CD4-positive, alpha-beta T cell (primary cell): Measurements from ENCODE around the gene KCNH2. TPM values are rescaled to one million over a fixed set of nuclear protein-coding genes. Genes with fewer than 3 reads are reported as not detected.

ENCODE experiments used
- ATAC-seq: fragments of 200-7000 bp; cut with Tn5 transposase; one replicate; pipeline ENCODE4 v1.10.0; 2022; ENCODE audit warnings: mild to moderate bottlenecking; ENCODE audit not compliant: poor library complexity
- CTCF ChIA-PET: fragments of 350-600 bp; sonication (Branson Sonifier 250); formaldehyde crosslinking; loops from one replicate; lab custom pipeline; 2021; ENCODE audit warnings: antibody characterized with exemption, inconsistent platforms; lab: Charles Lee
- POLR2A ChIA-PET: fragments of 350-600 bp; sonication (Branson Sonifier 250); formaldehyde crosslinking; loops from one replicate; lab custom pipeline; 2021; ENCODE audit warnings: antibody characterized with exemption, inconsistent platforms; lab: Charles Lee
- DNase-seq, 14 experiments: peaks; one replicate each; pipeline ENCODE4 v3.0.0-alpha.2; 2013 to 2020; ENCODE audit warnings: mixed read lengths in 2 of 14
- H3K27ac ChIP-seq, 2 donors: one replicate each; pipeline versions ENCODE4 v1.5.1 to v1.7.0; 2013; ENCODE audit warnings: low read length in 2 of 2, low read depth in 1 of 2, mild to moderate bottlenecking in 1 of 2
- H3K27me3 ChIP-seq, 2 experiments: 1 replicate in 1 of 2; 2 replicates in 1 of 2; pipeline versions ENCODE4 v1.6.1 to v1.7.0; 2013; ENCODE audit warnings: low read length in 2 of 2, control low read depth in 1 of 2, mild to moderate bottlenecking in 1 of 2, moderate library complexity in 1 of 2; ENCODE audit not compliant: insufficient read depth in 2 of 2, control insufficient read depth in 1 of 2
- H3K36me3 ChIP-seq: one replicate; pipeline ENCODE4 v1.6.1; 2013; ENCODE audit warnings: low read length, control low read depth; ENCODE audit not compliant: insufficient read depth
- H3K4me1 ChIP-seq: one replicate; pipeline ENCODE4 v1.6.1; 2013; ENCODE audit warnings: low read length, control low read depth; ENCODE audit not compliant: insufficient read depth
- H3K4me3 ChIP-seq: one replicate; pipeline ENCODE4 v1.5.1; 2013; ENCODE audit warnings: mild to moderate bottlenecking, low read length, moderate library complexity
- H3K9me3 ChIP-seq, 2 experiments: 1 replicate in 1 of 2; 2 replicates in 1 of 2; pipeline versions ENCODE4 v1.6.1 to v1.7.0; 2013; ENCODE audit warnings: low read length in 2 of 2, mild to moderate bottlenecking in 2 of 2, control low read depth in 1 of 2, moderate library complexity in 1 of 2; ENCODE audit not compliant: control insufficient read depth in 1 of 2, insufficient read depth in 1 of 2
- H3K27ac Mint-ChIP-seq: one replicate; pipeline ENCODE4 v1.8.0; 2020; ENCODE audit warnings: mixed read lengths
- H3K27me3 Mint-ChIP-seq: one replicate; pipeline ENCODE4 v1.8.0; 2021; ENCODE audit warnings: mixed read lengths
- H3K36me3 Mint-ChIP-seq: one replicate; pipeline ENCODE4 v1.8.0; 2021; ENCODE audit warnings: low read depth, mixed read lengths
- H3K4me1 Mint-ChIP-seq: one replicate; pipeline ENCODE4 v1.8.0; 2021; ENCODE audit warnings: low read depth, mixed read lengths
- H3K4me3 Mint-ChIP-seq: one replicate; pipeline ENCODE4 v1.8.0; 2020; ENCODE audit warnings: mild to moderate bottlenecking, mixed read lengths
- H3K9me3 Mint-ChIP-seq: one replicate; pipeline ENCODE4 v1.8.0; 2020; ENCODE audit warnings: mixed read lengths
- intact Hi-C, 2 experiments: fragments of 100-400 bp; cut with DNase I in 1 of 2; cut with micrococcal nuclease in 1 of 2; formaldehyde crosslinking; loops; one replicate each; pipeline versions ENCODE4 v1.15.1 to v1.9.0; 2023 to 2025; cut with DNase I, micrococcal nuclease
- total RNA-seq, 174 experiments: library from RNA in 2 of 174; stranded (reverse) in 2 of 174; gene quantifications; one replicate each; pipeline ENCODE4 v1.2.3 and lab custom pipeline; 2021 to 2026
- TF ChIP-seq, protein P1 (sequence below): fragments of 200-600 bp; IDR thresholded peaks from one replicate; pipeline ENCODE4 v1.8.0; 2022; ENCODE audit warnings: antibody characterized with exemption, mild to moderate bottlenecking

KCNH2 gene
- total RNA-seq, 2 experiments from 2014 or later: 1.9 to 2.3 TPM

DNA sequence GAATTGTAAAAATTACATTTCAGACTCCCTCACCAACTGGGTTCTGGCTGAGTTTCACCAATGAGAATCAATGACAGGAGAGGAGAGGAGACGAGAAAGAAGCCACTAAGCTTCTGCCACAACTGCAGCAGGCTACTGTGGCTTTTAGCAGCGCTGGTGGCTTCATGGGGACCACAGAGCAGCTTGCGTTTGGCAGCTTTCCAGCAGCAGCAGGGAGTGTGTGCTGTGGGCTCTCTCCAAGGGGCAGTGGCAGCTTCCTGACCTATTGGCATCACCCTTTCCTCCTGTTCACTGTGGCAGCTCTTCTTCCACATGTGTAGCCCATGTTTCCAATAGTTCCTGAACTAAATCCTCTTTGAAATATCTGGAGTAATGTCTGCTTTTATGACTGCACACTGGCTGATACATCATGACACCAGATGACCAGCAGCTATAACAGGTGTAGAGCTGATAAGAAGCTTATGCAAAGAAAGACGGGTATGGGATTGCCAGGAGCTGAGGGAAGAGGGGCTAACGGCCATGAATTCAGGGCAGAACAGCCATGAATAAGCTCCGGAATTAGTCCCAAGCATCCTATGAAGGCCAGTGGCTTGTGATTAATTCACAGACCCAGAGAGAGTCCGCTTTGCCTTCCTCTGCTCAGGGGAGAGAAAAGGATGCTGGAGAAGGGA lies 46.8 kb downstream of the KCNH2 start:
- no peak for ATAC-seq

DNA sequence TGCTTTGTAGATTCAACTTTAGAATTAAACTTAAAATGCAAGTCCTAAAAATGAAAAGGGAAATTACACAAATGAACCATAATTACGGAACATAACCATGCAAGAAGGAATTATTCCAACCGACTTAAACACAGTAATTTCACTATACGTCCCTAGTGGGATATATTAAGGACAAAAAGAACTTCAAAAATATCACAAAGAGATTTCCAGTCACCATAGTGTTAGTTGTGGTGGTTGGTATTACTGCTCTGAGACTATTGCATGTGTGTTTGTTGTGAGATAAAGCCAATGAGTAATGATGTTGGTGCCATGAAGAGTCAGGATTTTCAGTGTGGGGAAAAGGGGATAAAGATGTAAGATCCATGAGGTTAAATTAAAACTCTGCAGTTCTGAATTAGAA lies 49.6 kb downstream of the KCNH2 start:
- H3K27me3 ChIP-seq: peaks cover 0 to 3% of the 10 kb centered on the region in 2 experiments
- peaks cover 20% of the 10 kb centered on the region for H3K4me1 ChIP-seq
- intact Hi-C loops: no loop called here
- ChIA-PET POLR2A (no interaction called here), CTCF (no interaction called here)
- Mint-ChIP-seq H3K36me3 (no peaks in the 10 kb centered on the region), H3K4me3 (no peak overlapping the region), H3K9me3 (no peaks in the 10 kb centered on the region), H3K4me1 (peaks cover 25% of the 10 kb centered on the region), H3K27me3 (no peaks in the 10 kb centered on the region), H3K27ac (no peak overlapping the region)
- H3K9me3 ChIP-seq: no peaks in the 10 kb centered on the region
- H3K36me3 ChIP-seq: no peaks in the 10 kb centered on the region
- H3K27ac ChIP-seq: no peak overlapping the region
- DNase-seq (no peak), ATAC-seq (no peak)
- TF ChIP-seq, protein P1, sequence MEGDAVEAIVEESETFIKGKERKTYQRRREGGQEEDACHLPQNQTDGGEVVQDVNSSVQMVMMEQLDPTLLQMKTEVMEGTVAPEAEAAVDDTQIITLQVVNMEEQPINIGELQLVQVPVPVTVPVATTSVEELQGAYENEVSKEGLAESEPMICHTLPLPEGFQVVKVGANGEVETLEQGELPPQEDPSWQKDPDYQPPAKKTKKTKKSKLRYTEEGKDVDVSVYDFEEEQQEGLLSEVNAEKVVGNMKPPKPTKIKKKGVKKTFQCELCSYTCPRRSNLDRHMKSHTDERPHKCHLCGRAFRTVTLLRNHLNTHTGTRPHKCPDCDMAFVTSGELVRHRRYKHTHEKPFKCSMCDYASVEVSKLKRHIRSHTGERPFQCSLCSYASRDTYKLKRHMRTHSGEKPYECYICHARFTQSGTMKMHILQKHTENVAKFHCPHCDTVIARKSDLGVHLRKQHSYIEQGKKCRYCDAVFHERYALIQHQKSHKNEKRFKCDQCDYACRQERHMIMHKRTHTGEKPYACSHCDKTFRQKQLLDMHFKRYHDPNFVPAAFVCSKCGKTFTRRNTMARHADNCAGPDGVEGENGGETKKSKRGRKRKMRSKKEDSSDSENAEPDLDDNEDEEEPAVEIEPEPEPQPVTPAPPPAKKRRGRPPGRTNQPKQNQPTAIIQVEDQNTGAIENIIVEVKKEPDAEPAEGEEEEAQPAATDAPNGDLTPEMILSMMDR: no peak
- no peak overlapping the region for H3K4me3 ChIP-seq

More for the DNA sequence above, 46.8 kb downstream of the KCNH2 start:
- H3K4me3 ChIP-seq: no peak overlapping the region
- ChIA-PET POLR2A (no interaction called here), CTCF (no interaction called here)
- H3K4me1 ChIP-seq: peaks cover 10% of the 10 kb centered on the region
- DNase-seq: peak in 6 of 14 experiments; percentile 19 to 57 (median 38)
- H3K9me3 ChIP-seq: no peaks in the 10 kb centered on the region
- intact Hi-C loops: no loop called here
- no peaks in the 10 kb centered on the region for H3K27me3 Mint-ChIP-seq
- H3K36me3 Mint-ChIP-seq: no peaks in the 10 kb centered on the region
- no peak overlapping the region for H3K4me3 Mint-ChIP-seq
- H3K27ac ChIP-seq: no peak overlapping the region
- H3K27ac Mint-ChIP-seq: no peak overlapping the region
- TF ChIP-seq, protein P1: no peak
- H3K4me1 Mint-ChIP-seq: peaks cover 7% of the 10 kb centered on the region
- no peaks in the 10 kb centered on the region for H3K9me3 Mint-ChIP-seq
- no peaks in the 10 kb centered on the region for H3K27me3 ChIP-seq
- H3K36me3 ChIP-seq: no peaks in the 10 kb centered on the region

DNA sequence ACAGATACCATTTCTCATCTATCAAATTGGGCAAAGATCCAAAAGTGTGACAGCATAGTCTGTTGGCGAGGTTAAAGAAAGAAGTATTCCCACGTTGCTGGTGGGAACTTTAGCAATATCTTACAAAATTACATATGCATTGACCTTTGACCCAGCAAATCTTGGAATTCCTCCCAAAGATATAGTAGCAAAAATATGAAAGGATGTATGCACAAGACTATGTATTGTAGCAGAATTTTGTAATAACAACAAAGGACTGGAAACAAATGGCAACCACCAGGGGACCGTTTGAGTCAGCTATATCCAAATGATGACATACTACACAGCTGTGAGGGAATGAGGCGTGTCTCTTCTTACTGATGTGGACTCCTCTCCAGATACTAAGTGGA lies 50.2 kb downstream of the KCNH2 start:
- Mint-ChIP-seq H3K27me3 (no peaks in the 10 kb centered on the region), H3K4me1 (peaks cover 30% of the 10 kb centered on the region), H3K4me3 (no peak overlapping the region), H3K9me3 (no peaks in the 10 kb centered on the region), H3K36me3 (no peaks in the 10 kb centered on the region), H3K27ac (no peak overlapping the region)
- Histone ChIP-seq H3K9me3 (no peaks in the 10 kb centered on the region), H3K4me3 (no peak overlapping the region), H3K27me3 (peaks cover 0 to 5% of the 10 kb centered on the region in 2 experiments), H3K4me1 (peaks cover 22% of the 10 kb centered on the region), H3K27ac (no peak overlapping the region), H3K36me3 (no peaks in the 10 kb centered on the region)
- DNase-seq (no peak), ATAC-seq (no peak)
- CTCF ChIA-PET: no interaction called here
- POLR2A ChIA-PET: no interaction called here
- TF ChIP-seq, protein P1: no peak
- intact Hi-C loops: no loop called here
